ENCODE measurements around the gene CPE. TPM values are rescaled to one million over a fixed set of nuclear protein-coding genes. Genes with fewer than 3 reads are reported as not detected.
"Not testable (repeated sequence)": the region's sequence is repeated elsewhere in the genome, so short reads cannot be mapped to it uniquely, and the experiment has no call there.

Gene CPE
- polyA plus RNA-seq, 4 donors = 1.1 to 326 (median 22.9) TPM

- Histone ChIP-seq H3K4me3 (ENCODE audit: low read depth in 1 of 3, low read length in 3 of 3) (no peak overlapping the region), H3K27ac (ENCODE audit: low read depth in 1 of 3, low read length in 2 of 3) (no peak overlapping the region), H3K9me3 (ENCODE audit: control insufficient read depth in 2 of 2, insufficient read depth in 1 of 2, low read depth in 1 of 2, low read length in 1 of 2) (no peaks in the 10 kb centered on the region), H3K4me1 (ENCODE audit: control insufficient read depth in 3 of 3, insufficient read depth in 2 of 3, low read depth in 1 of 3, low read length in 2 of 3) (peaks cover 0 to 6% (median 2%) of the 10 kb centered on the region in 3 donors), H3K36me3 (ENCODE audit: control insufficient read depth in 3 of 3, insufficient read depth in 2 of 3, low read depth in 1 of 3, low read length in 3 of 3) (peaks cover 2 to 9% (median 6%) of the 10 kb centered on the region in 3 donors), H3K27me3 (ENCODE audit: control insufficient read depth in 3 of 3, insufficient read depth in 3 of 3, low read length in 3 of 3) (no peaks in the 10 kb centered on the region)
- 84 to 92% (median 85%) methylated on average over 6 of the region's 6 CpGs for WGBS, 3 donors
- DNase-seq = no peak
- no peak for FAIRE-seq
Measured at GRCh38 chr4:165336743-165337142, 42.1 kb upstream of the CPE start.

GRCh38 chr4:165342340-165342739, 36.5 kb upstream of the CPE start:
- H3K27me3 ChIP-seq (ENCODE audit: control insufficient read depth in 3 of 3, insufficient read depth in 3 of 3, low read length in 3 of 3); FAIRE-seq: not testable (repeated sequence)

GRCh38 chr4:165343353-165344191, 35.2 kb upstream of the CPE start:
- no peak overlapping the region for H3K4me3 ChIP-seq (ENCODE audit: low read depth in 1 of 3, low read length in 3 of 3)
- H3K36me3 ChIP-seq (ENCODE audit: control insufficient read depth in 3 of 3, insufficient read depth in 2 of 3, low read depth in 1 of 3, low read length in 3 of 3) = peaks cover 2 to 7% (median 2%) of the 10 kb centered on the region in 3 donors
- H3K9me3 ChIP-seq (ENCODE audit: control insufficient read depth in 2 of 2, insufficient read depth in 1 of 2, low read depth in 1 of 2, low read length in 1 of 2) = no peaks in the 10 kb centered on the region
- FAIRE-seq = no peak
- H3K27me3 ChIP-seq (ENCODE audit: control insufficient read depth in 3 of 3, insufficient read depth in 3 of 3, low read length in 3 of 3) = no peaks in the 10 kb centered on the region
- peak in 1 of 2 donors; percentile 42 for DNase-seq
- 35 to 65% (median 49%) methylated on average over 13 of the region's 13 CpGs for WGBS, 3 donors
- no peaks in the 10 kb centered on the region for H3K4me1 ChIP-seq (ENCODE audit: control insufficient read depth in 3 of 3, insufficient read depth in 2 of 3, low read depth in 1 of 3, low read length in 2 of 3)
- H3K27ac ChIP-seq (ENCODE audit: low read depth in 1 of 3, low read length in 2 of 3) = no peak overlapping the region

More at GRCh38 chr4:165342340-165342739, 36.5 kb upstream of the CPE start:
- DNase-seq; H3K36me3 ChIP-seq (ENCODE audit: control insufficient read depth in 3 of 3, insufficient read depth in 2 of 3, low read depth in 1 of 3, low read length in 3 of 3); H3K27ac ChIP-seq (ENCODE audit: low read depth in 1 of 3, low read length in 2 of 3); H3K4me3 ChIP-seq (ENCODE audit: low read depth in 1 of 3, low read length in 3 of 3); H3K9me3 ChIP-seq (ENCODE audit: control insufficient read depth in 2 of 2, insufficient read depth in 1 of 2, low read depth in 1 of 2, low read length in 1 of 2); H3K4me1 ChIP-seq (ENCODE audit: control insufficient read depth in 3 of 3, insufficient read depth in 2 of 3, low read depth in 1 of 3, low read length in 2 of 3): not testable (repeated sequence)
- WGBS, 3 donors = 98 to 99% (median 98%) methylated on average over 5 of the region's 5 CpGs

- H3K4me1 ChIP-seq (ENCODE audit: control insufficient read depth in 3 of 3, insufficient read depth in 2 of 3, low read depth in 1 of 3, low read length in 2 of 3) = no peaks in the 10 kb centered on the region
- no peaks in the 10 kb centered on the region for H3K27me3 ChIP-seq (ENCODE audit: control insufficient read depth in 3 of 3, insufficient read depth in 3 of 3, low read length in 3 of 3)
- no peak overlapping the region for H3K4me3 ChIP-seq (ENCODE audit: low read depth in 1 of 3, low read length in 3 of 3)
- DNase-seq = no peak
- H3K27ac ChIP-seq (ENCODE audit: low read depth in 1 of 3, low read length in 2 of 3) = no peak overlapping the region
- 85 to 89% (median 88%) methylated on average over 10 of the region's 10 CpGs for WGBS, 3 donors
- peaks cover 0 to 2% (median 2%) of the 10 kb centered on the region in 3 donors for H3K36me3 ChIP-seq (ENCODE audit: control insufficient read depth in 3 of 3, insufficient read depth in 2 of 3, low read depth in 1 of 3, low read length in 3 of 3)
- no peaks in the 10 kb centered on the region for H3K9me3 ChIP-seq (ENCODE audit: control insufficient read depth in 2 of 2, insufficient read depth in 1 of 2, low read depth in 1 of 2, low read length in 1 of 2)
- no peak for FAIRE-seq
Measured at GRCh38 chr4:165345666-165346417, 33.0 kb upstream of the CPE start.

DNA sequence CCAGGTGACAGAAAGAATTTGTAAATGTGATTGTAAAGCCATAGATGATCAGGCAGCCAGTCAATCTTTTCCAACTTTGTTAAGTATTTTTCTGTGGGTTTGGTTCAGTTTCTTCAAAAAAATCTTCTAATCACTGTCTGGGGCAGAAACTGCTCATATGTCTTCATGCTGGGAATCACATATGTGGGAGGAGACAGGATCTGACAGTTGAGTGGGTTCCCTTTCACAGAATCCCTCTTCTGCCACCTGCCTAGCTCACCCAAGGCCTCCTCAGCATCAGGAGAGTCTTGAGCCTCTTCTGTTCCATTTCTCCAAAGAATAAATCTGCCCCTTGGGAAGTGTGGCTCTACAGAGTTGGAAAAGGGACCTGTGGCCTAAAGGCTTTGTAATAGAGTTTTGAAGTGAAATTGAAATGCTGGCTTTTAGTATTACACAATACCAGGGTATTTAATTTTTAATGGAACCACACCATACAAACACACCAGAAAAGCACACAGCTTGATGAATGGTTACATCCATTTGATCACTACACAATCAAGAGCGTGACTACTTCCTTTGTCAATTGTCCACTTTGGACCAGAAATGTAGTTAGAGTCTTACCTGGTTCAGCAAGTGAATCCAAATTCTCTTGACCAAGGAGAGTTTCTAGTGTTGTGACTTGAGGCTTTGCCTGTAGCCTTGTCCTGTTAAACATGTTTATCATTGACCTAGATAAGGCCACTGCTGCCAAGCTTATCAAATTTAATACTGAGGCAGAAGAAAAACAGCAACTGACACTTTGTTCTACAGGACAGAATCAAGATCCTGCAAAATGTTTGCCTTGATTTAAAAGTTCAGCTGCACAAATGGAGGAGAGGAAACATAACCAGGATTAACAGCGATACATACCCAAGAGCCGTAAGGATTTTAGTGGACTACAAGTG, 30.9 kb upstream of the CPE start:
- Histone ChIP-seq H3K4me3 (ENCODE audit: low read depth in 1 of 3, low read length in 3 of 3) (no peak overlapping the region), H3K36me3 (ENCODE audit: control insufficient read depth in 3 of 3, insufficient read depth in 2 of 3, low read depth in 1 of 3, low read length in 3 of 3) (no peaks in the 10 kb centered on the region), H3K4me1 (ENCODE audit: control insufficient read depth in 3 of 3, insufficient read depth in 2 of 3, low read depth in 1 of 3, low read length in 2 of 3) (no peaks in the 10 kb centered on the region), H3K27me3 (ENCODE audit: control insufficient read depth in 3 of 3, insufficient read depth in 3 of 3, low read length in 3 of 3) (no peaks in the 10 kb centered on the region), H3K27ac (ENCODE audit: low read depth in 1 of 3, low read length in 2 of 3) (no peak overlapping the region), H3K9me3 (ENCODE audit: control insufficient read depth in 2 of 2, insufficient read depth in 1 of 2, low read depth in 1 of 2, low read length in 1 of 2) (no peaks in the 10 kb centered on the region)
- DNase-seq (no peak), FAIRE-seq (no peak)
- 73 to 92% (median 78%) methylated on average over 3 of the region's 3 CpGs for WGBS, 3 donors

DNA sequence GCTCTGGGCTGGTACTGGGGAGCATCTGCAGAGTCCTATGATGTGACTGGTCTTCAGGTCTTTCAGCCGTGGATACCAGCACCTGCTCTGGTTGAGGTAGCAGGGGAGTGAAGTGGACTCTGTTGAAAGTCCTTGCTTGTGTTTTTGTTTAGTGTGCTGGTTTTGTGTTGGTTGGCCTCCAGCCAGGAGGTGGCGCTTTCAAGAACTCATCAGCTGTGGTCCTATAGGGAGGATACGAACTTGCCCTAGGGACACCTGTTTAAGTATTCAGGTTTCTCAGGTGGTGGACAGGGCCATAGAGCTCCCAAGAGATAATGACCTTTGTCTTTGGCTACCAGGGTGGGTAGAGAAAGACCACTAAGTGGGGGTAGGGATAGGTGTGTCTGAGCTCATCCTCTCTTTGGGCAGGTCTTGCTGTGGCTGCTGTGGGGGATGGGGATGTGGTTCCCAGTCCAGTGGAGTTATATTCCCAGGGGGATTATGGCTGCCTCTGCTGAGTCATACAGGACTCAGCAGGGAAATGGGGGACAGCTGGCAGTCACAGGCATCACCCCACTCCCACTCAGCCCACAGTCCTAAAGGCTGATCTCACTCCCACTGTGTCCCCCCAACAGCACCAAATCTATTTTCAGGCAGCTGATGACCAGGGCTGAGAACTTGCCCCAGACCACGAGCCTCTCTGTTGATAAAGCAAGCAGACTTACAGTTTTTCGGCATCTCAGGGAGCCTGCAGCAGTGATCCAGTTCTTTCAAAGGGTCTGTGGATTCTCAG, 27.3 kb upstream of the CPE start:
- 73 to 89% (median 73%) methylated on average over 5 of the region's 5 CpGs for WGBS, 3 donors
- FAIRE-seq = no peak

GRCh38 chr4:165355900-165356300, 22.9 kb upstream of the CPE start:
- no peaks in the 10 kb centered on the region for H3K36me3 ChIP-seq (ENCODE audit: control insufficient read depth in 3 of 3, insufficient read depth in 2 of 3, low read depth in 1 of 3, low read length in 3 of 3)
- DNase-seq = peak; percentile 48 to 57
- no peak overlapping the region for H3K27ac ChIP-seq (ENCODE audit: low read depth in 1 of 3, low read length in 2 of 3)
- WGBS, 3 donors = 2 to 15% (median 12%) methylated on average over 2 of the region's 2 CpGs
- no peak overlapping the region for H3K4me3 ChIP-seq (ENCODE audit: low read depth in 1 of 3, low read length in 3 of 3)
- no peaks in the 10 kb centered on the region for H3K9me3 ChIP-seq (ENCODE audit: control insufficient read depth in 2 of 2, insufficient read depth in 1 of 2, low read depth in 1 of 2, low read length in 1 of 2)
- no peaks in the 10 kb centered on the region for H3K27me3 ChIP-seq (ENCODE audit: control insufficient read depth in 3 of 3, insufficient read depth in 3 of 3, low read length in 3 of 3)
- FAIRE-seq = no peak
- no peaks in the 10 kb centered on the region for H3K4me1 ChIP-seq (ENCODE audit: control insufficient read depth in 3 of 3, insufficient read depth in 2 of 3, low read depth in 1 of 3, low read length in 2 of 3)

More for the DNA sequence above, 27.3 kb upstream of the CPE start:
- Histone ChIP-seq H3K9me3 (ENCODE audit: control insufficient read depth in 2 of 2, insufficient read depth in 1 of 2, low read depth in 1 of 2, low read length in 1 of 2) (no peaks in the 10 kb centered on the region), H3K27me3 (ENCODE audit: control insufficient read depth in 3 of 3, insufficient read depth in 3 of 3, low read length in 3 of 3) (no peaks in the 10 kb centered on the region), H3K4me3 (ENCODE audit: low read depth in 1 of 3, low read length in 3 of 3) (no peak overlapping the region), H3K36me3 (ENCODE audit: control insufficient read depth in 3 of 3, insufficient read depth in 2 of 3, low read depth in 1 of 3, low read length in 3 of 3) (no peaks in the 10 kb centered on the region), H3K4me1 (ENCODE audit: control insufficient read depth in 3 of 3, insufficient read depth in 2 of 3, low read depth in 1 of 3, low read length in 2 of 3) (no peaks in the 10 kb centered on the region), H3K27ac (ENCODE audit: low read depth in 1 of 3, low read length in 2 of 3) (no peak overlapping the region)
- no peak for DNase-seq
